ENCODE results near the gene COBL.

The COBL gene

DNA sequence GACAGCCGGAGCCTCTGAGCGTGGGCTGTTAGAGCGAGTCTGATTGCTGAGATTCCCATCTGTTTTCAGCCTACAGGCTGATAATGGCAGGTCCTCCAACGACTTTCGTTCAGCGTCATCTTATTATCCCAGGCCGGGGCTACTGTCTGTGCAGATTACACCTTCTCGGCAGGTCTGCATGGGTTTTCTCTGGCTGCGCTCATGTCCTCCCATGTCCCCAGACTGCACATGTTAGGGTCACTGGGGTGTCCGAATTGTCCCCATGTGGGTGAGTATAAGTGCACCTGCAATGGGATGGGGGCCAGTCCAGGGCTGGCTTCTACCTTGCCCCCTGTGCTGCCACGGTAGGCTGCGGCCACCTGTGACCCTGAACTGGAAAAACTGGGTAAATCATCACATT, 257.8 kb downstream of the COBL start:
- no peak for TF ChIP-seq TCF12 (IDR thresholded peaks at IDR 0.05; ENCODE audit: low read depth)
- TF ChIP-seq, protein P1, sequence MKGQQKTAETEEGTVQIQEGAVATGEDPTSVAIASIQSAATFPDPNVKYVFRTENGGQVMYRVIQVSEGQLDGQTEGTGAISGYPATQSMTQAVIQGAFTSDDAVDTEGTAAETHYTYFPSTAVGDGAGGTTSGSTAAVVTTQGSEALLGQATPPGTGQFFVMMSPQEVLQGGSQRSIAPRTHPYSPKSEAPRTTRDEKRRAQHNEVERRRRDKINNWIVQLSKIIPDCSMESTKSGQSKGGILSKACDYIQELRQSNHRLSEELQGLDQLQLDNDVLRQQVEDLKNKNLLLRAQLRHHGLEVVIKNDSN (IDR thresholded peaks at IDR 0.05): no peak
- no peak for TF ChIP-seq CREB1 (IDR thresholded peaks at IDR 0.05; ENCODE audit: low read depth)
- no peak for TF ChIP-seq ZBTB7A (IDR thresholded peaks at IDR 0.05; ENCODE audit: low read depth)
- TF ChIP-seq, protein P2, sequence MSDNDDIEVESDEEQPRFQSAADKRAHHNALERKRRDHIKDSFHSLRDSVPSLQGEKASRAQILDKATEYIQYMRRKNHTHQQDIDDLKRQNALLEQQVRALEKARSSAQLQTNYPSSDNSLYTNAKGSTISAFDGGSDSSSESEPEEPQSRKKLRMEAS (IDR thresholded peaks at IDR 0.05): no peak
- no peak for TF ChIP-seq CEBPB (IDR thresholded peaks at IDR 0.05)
- no peak for TF ChIP-seq FOXM1 (IDR thresholded peaks at IDR 0.05; ENCODE audit: borderline replicate concordance, low read depth)
- TF ChIP-seq EP300 (IDR thresholded peaks at IDR 0.05; ENCODE audit: borderline replicate concordance): no peak
- TF ChIP-seq RAD21 (IDR thresholded peaks at IDR 0.05; ENCODE audit: low read depth): no peak
- TF ChIP-seq YY1 (IDR thresholded peaks at IDR 0.05; ENCODE audit: low read depth): no peak
- TF ChIP-seq NFIC (IDR thresholded peaks at IDR 0.05): no peak
- no peak for TF ChIP-seq TEAD4 (IDR thresholded peaks at IDR 0.05)

DNA sequence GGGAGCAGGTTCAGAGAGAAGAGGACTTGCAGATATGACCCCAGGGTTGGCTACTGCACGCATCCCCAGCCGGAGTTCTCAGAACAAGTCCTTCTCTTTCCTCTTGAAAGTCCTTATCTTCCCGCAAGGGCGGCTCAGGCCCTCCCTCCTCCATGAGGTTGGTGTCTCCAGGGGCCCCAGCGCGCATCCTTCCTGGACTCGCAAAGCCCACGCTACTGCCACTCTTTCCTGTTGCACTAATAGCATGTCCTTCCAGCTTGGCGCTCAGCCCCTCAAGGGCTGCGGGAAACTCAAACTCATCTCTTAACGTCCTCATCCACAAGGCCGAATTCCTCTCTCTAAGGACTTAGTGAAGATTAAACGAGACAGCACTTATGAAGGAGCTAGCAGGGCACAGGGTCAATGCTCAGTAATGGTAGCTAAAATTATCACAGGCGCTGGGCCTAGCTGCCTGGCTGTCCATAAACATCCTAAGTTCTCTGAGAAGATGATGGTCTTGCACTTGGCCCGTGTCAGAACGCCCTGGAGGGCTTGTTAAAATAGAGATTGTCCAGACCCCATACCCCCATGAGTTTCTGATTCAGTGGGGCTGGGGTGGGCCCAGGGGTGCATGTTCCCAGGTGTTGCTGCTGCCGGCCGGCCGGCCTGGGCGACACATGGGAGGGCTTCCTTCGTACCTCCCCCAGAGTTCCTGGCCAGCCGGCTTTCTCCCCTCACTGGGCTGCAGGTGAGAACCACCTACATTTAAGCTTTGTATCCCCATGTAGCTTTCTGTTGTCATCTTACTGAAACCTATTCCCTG, 261.4 kb downstream of the COBL start:
- TF ChIP-seq RAD21 (IDR thresholded peaks at IDR 0.05; ENCODE audit: low read depth): no peak
- TF ChIP-seq YY1 (IDR thresholded peaks at IDR 0.05; ENCODE audit: low read depth): no peak
- TF ChIP-seq TEAD4 (IDR thresholded peaks at IDR 0.05): no peak
- TF ChIP-seq FOXM1 (IDR thresholded peaks at IDR 0.05; ENCODE audit: borderline replicate concordance, low read depth): no peak
- TF ChIP-seq EGR1 (IDR thresholded peaks at IDR 0.05): no peak
- no peak for TF ChIP-seq NFIC (IDR thresholded peaks at IDR 0.05)
- TF ChIP-seq, protein P2 (IDR thresholded peaks at IDR 0.05): no peak
- no peak for TF ChIP-seq TAF1 (IDR thresholded peaks at IDR 0.05; ENCODE audit: low read depth)
- no peak for TF ChIP-seq CEBPB (IDR thresholded peaks at IDR 0.05)
- TF ChIP-seq CREB1 (IDR thresholded peaks at IDR 0.05; ENCODE audit: low read depth): no peak
- TF ChIP-seq, protein P1 (IDR thresholded peaks at IDR 0.05): no peak
- TF ChIP-seq, protein P3, sequence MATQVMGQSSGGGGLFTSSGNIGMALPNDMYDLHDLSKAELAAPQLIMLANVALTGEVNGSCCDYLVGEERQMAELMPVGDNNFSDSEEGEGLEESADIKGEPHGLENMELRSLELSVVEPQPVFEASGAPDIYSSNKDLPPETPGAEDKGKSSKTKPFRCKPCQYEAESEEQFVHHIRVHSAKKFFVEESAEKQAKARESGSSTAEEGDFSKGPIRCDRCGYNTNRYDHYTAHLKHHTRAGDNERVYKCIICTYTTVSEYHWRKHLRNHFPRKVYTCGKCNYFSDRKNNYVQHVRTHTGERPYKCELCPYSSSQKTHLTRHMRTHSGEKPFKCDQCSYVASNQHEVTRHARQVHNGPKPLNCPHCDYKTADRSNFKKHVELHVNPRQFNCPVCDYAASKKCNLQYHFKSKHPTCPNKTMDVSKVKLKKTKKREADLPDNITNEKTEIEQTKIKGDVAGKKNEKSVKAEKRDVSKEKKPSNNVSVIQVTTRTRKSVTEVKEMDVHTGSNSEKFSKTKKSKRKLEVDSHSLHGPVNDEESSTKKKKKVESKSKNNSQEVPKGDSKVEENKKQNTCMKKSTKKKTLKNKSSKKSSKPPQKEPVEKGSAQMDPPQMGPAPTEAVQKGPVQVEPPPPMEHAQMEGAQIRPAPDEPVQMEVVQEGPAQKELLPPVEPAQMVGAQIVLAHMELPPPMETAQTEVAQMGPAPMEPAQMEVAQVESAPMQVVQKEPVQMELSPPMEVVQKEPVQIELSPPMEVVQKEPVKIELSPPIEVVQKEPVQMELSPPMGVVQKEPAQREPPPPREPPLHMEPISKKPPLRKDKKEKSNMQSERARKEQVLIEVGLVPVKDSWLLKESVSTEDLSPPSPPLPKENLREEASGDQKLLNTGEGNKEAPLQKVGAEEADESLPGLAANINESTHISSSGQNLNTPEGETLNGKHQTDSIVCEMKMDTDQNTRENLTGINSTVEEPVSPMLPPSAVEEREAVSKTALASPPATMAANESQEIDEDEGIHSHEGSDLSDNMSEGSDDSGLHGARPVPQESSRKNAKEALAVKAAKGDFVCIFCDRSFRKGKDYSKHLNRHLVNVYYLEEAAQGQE (IDR thresholded peaks at IDR 0.05; ENCODE audit: low read depth): no peak
- no peak for TF ChIP-seq TCF12 (IDR thresholded peaks at IDR 0.05; ENCODE audit: low read depth)
- TF ChIP-seq EP300 (IDR thresholded peaks at IDR 0.05; ENCODE audit: borderline replicate concordance): no peak
- TF ChIP-seq ZBTB7A (IDR thresholded peaks at IDR 0.05; ENCODE audit: low read depth): no peak

DNA sequence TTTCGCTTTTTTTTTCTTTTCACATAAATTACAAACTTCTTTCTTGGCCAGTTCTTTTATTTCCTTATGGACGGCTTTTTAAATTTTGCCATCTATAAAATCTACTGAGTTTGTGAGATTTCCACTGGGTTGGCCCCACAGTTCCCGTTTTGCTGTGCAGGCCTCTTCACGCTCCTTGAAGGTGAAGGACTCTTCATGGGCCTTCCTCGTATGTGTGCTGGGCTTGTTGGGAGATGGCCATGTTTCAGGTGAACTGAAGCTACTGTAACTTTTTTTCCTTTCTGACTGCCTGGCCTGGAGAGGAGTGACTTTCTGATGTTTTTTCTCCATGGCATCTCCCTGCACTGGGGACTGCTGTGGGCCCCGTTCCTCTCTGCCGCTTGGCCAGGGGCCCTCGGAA, 262.4 kb downstream of the COBL start:
- no peak for TF ChIP-seq ZBTB7A (IDR thresholded peaks at IDR 0.05; ENCODE audit: low read depth)
- TF ChIP-seq, protein P1 (IDR thresholded peaks at IDR 0.05): no peak
- TF ChIP-seq, protein P2 (IDR thresholded peaks at IDR 0.05): no peak
- no peak for TF ChIP-seq CREB1 (IDR thresholded peaks at IDR 0.05; ENCODE audit: low read depth)
- TF ChIP-seq CEBPB (IDR thresholded peaks at IDR 0.05): no peak

DNA sequence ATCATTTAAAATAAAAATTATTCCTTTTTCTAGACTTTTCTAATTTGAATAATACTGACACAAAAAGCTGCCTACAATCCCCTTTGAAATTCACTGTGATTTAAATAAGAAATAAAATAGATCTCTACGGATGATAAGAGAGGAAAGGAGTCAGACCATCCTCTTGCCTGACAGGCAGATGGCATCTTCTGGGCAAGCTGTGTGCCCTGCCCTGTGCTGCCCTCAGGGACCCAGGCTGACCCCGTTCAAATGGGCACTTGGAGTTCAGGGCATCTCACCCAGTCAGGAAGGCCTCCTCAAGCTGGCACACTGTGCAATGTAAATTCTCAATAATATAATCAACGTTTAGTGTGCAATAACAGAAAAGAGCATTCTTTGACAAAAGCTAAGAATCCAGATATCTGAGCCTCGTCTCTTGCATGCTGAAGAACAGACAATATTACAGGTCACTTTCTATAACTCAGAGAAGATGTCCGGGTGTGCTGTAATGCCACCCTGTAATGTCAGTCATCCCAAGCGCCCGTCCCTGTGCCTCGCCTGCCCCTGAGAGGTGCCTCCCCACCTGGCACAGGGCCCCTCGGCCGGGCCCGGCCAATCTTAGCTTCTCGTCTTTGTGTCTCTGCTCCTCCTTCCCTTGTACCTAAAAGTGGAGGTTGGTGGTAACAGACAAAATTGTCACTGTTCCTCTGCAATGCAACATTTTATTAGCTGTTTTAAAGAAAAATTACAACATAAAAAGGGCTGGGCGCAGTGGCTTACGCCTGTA, 263.3 kb downstream of the COBL start:
- TF ChIP-seq CREB1 (IDR thresholded peaks at IDR 0.05; ENCODE audit: low read depth) (no peak), YY1 (IDR thresholded peaks at IDR 0.05; ENCODE audit: low read depth) (no peak), TAF1 (IDR thresholded peaks at IDR 0.05; ENCODE audit: low read depth) (no peak), EGR1 (IDR thresholded peaks at IDR 0.05) (no peak), ZBTB7A (IDR thresholded peaks at IDR 0.05; ENCODE audit: low read depth) (no peak), TEAD4 (IDR thresholded peaks at IDR 0.05) (no peak), NFIC (IDR thresholded peaks at IDR 0.05) (no peak)
- TF ChIP-seq, protein P1 (IDR thresholded peaks at IDR 0.05): no peak

DNA sequence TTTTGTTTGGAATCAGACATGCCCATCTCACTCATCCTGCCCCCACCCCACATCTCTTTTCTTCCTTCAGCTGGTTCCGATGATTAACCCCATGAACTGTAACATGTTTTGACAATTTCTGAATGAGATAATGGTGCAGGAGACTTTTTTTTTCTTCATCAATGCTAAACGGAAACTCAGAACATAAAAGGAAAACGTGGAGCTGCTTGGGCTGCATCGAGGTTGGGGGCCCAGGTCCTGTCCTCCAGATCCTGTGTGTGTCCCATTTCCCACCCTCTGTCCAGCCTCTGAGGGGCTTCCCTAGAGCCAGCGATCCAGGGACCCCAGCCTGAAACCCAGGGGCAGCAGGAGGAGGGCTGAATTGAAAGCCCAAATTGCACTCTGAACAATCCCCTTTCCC, 270.1 kb downstream of the COBL start:
- TF ChIP-seq TCF12 (IDR thresholded peaks at IDR 0.05; ENCODE audit: low read depth) (no peak), FOXM1 (IDR thresholded peaks at IDR 0.05; ENCODE audit: borderline replicate concordance, low read depth) (no peak), TAF1 (IDR thresholded peaks at IDR 0.05; ENCODE audit: low read depth) (no peak), CEBPB (IDR thresholded peaks at IDR 0.05) (no peak), ZBTB7A (IDR thresholded peaks at IDR 0.05; ENCODE audit: low read depth) (no peak)
- TF ChIP-seq, protein P2 (IDR thresholded peaks at IDR 0.05): no peak
- TF ChIP-seq, protein P1 (IDR thresholded peaks at IDR 0.05): no peak
